Left lung (tissue), 10 donors: ENCODE data around the gene ZNF19. TPM values are rescaled to one million over a fixed set of nuclear protein-coding genes. Genes with fewer than 3 reads are reported as not detected.

Experiments
- ATAC-seq: fragments of 200-7000 bp; cut with Tn5 transposase; one replicate; pipeline ENCODE4 v1.9.1; 2020; ENCODE audit warnings: moderate library complexity
- DNase-seq, 4 donors: peaks; one replicate each; pipeline ENCODE4 v3.0.0-alpha.2; 2013 to 2020
- H3K27ac ChIP-seq, 2 donors: fragments of 200-600 bp; sonication (generic) in 1 of 2; one replicate each; pipeline versions ENCODE4 v1.5.0 to v1.8.0; 2020 to 2021
- H3K27me3 ChIP-seq, 2 donors: fragments of 200-600 bp; sonication (generic) in 1 of 2; one replicate each; pipeline versions ENCODE4 v1.5.0 to v1.8.0; 2020 to 2021
- H3K36me3 ChIP-seq, 2 donors: fragments of 200-600 bp; sonication (generic) in 1 of 2; one replicate each; pipeline versions ENCODE4 v1.5.0 to v1.8.0; 2020 to 2021
- H3K4me1 ChIP-seq, 2 donors: fragments of 200-600 bp; one replicate each; pipeline ENCODE4 v1.8.0; 2021
- H3K4me3 ChIP-seq, 2 donors: fragments of 200-600 bp; sonication (generic) in 1 of 2; one replicate each; pipeline versions ENCODE4 v1.5.0 to v1.8.0; 2020 to 2021; ENCODE audit warnings: mild to moderate bottlenecking in 1 of 2
- H3K9me3 ChIP-seq, 2 donors: fragments of 200-600 bp; sonication (generic) in 1 of 2; one replicate each; pipeline versions ENCODE4 v1.5.0 to v1.8.0; 2020 to 2021
- intact Hi-C, 2 donors: fragments of 100-400 bp; cut with DNase I; formaldehyde crosslinking; loops; one replicate each; pipeline versions ENCODE4 v1.11.2 to v1.14.2; 2022
- polyA plus RNA-seq, 6 donors: library from polyadenylated mRNA; unstranded; fragments of 120-200 nt; gene quantifications; one replicate each; pipeline ENCODE4 v1.2.1, GENCODE V29; 2013; ENCODE audit not compliant: insufficient read length in 6 of 6
- total RNA-seq, 2 donors: library from RNA; stranded (reverse); fragmentation: NEBNext Ultra II Directional; extraction: Animal tissue kit (Norgen Biotek cat#: 25700); gene quantifications; one replicate each; pipeline ENCODE4 v1.2.1, GENCODE V29; 2021
- TF ChIP-seq, protein P1 (sequence below), 2 donors: fragments of 200-600 bp; sonication (generic) in 1 of 2; IDR thresholded peaks; one replicate each; pipeline versions ENCODE4 v1.5.0 to v1.8.0; 2021; ENCODE audit warnings: antibody characterized with exemption in 2 of 2
- donor health status: DM: no; HTN: yes; CAD: no.
- donor health status: DM: no; HTN: no; CAD: no.

Gene ZNF19
- total and polyA plus RNA-seq, 8 donors, result 6.9 to 13.9 (median 10.9) TPM

GRCh38 chr16:71449020-71449419 is 40.1 kb downstream of the ZNF19 start:
- TF ChIP-seq, protein P1, sequence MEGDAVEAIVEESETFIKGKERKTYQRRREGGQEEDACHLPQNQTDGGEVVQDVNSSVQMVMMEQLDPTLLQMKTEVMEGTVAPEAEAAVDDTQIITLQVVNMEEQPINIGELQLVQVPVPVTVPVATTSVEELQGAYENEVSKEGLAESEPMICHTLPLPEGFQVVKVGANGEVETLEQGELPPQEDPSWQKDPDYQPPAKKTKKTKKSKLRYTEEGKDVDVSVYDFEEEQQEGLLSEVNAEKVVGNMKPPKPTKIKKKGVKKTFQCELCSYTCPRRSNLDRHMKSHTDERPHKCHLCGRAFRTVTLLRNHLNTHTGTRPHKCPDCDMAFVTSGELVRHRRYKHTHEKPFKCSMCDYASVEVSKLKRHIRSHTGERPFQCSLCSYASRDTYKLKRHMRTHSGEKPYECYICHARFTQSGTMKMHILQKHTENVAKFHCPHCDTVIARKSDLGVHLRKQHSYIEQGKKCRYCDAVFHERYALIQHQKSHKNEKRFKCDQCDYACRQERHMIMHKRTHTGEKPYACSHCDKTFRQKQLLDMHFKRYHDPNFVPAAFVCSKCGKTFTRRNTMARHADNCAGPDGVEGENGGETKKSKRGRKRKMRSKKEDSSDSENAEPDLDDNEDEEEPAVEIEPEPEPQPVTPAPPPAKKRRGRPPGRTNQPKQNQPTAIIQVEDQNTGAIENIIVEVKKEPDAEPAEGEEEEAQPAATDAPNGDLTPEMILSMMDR (IDR thresholded peaks at IDR 0.05), result no peak
- peaks cover 0 to 63% of the 10 kb centered on the region in 2 donors for H3K36me3 ChIP-seq
- no peak overlapping the region for H3K27ac ChIP-seq
- intact Hi-C loops, result no loop called here
- H3K9me3 ChIP-seq, result peaks cover 4 to 99% of the 10 kb centered on the region in 2 donors
- no peak overlapping the region for H3K4me3 ChIP-seq
- no peaks in the 10 kb centered on the region for H3K27me3 ChIP-seq
- DNase-seq (no peak), ATAC-seq (no peak)
- no peaks in the 10 kb centered on the region for H3K4me1 ChIP-seq

DNA sequence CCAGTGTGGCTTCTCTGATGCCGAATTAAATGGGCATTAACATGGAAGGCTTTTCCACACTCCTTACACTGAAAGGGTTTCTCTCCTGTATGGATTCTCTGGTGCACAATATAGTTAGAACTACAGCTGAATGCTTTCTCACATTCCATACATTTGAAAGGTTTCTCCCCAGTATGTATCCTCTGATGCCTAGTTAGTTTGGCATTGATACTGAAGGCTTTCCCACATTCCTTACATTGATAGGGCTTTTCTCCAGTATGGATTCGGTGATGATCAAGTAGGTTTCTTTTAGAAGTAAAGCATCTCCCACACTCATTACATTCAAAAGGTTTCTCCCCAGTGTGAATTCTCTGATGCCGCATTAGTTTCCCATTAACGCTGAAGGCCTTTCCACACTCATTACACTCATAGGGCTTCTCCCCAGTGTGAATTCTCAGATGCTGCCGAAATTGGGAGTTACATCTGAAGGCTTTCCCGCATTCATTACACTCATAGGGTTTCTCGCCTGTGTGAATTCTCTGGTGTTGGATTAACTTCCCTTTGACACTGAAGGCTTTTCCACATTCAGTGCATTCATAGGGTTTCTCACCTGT is 40.8 kb downstream of the ZNF19 start:
- intact Hi-C loops, result no loop called here
- Histone ChIP-seq H3K4me3 (no peak overlapping the region), H3K36me3 (peaks cover 0 to 56% of the 10 kb centered on the region in 2 donors), H3K4me1 (no peaks in the 10 kb centered on the region), H3K27ac (no peak overlapping the region), H3K9me3 (peaks cover 4 to 97% of the 10 kb centered on the region in 2 donors), H3K27me3 (no peaks in the 10 kb centered on the region)
- ATAC-seq (no peak), DNase-seq (no peak)
- TF ChIP-seq, protein P1 (IDR thresholded peaks at IDR 0.05), result no peak

- Histone ChIP-seq H3K9me3 (peaks cover 0 to 62% of the 10 kb centered on the region in 2 donors), H3K36me3 (peaks cover 0 to 10% of the 10 kb centered on the region in 2 donors), H3K27ac (no peak overlapping the region), H3K4me3 (no peak overlapping the region), H3K4me1 (no peaks in the 10 kb centered on the region), H3K27me3 (peaks cover 0 to 36% of the 10 kb centered on the region in 2 donors)
- intact Hi-C loops, result no loop called here
- ATAC-seq (no peak), DNase-seq (no peak)
- TF ChIP-seq, protein P1 (IDR thresholded peaks at IDR 0.05), result no peak
These were observed 45.4 kb downstream of the ZNF19 start for GRCh38 chr16:71443714-71444113.

DNA sequence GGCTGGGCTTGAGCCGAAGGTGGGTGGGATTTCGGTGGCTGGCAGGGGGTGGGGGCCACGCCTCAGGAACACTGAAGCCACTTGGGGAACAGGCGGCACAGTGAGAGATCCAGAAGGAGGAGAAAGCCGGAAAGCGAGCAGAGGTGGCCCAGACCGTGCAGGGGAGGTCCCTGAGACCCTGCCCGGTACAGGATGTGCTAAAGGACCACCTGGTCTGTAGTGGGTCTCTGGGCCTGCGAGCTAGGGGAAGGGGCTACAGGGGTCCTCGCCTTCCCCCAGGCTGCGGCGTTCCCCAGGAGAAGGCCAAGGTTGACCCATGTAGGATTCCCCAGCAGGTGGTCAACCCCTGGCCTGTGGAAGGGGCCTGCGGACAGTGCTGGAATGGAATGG is 47.1 kb downstream of the ZNF19 start, which contains the start of gene TLE7:
TSS of gene TLE7 (minus strand) at position 4 of the 390 bp plus-strand sequence. CDS start 8,730 bp downstream, outside the sequence.
- TF ChIP-seq, protein P1 (IDR thresholded peaks at IDR 0.05), result no peak
- ATAC-seq, result no peak
- Histone ChIP-seq H3K27me3 (peaks cover 0 to 46% of the 10 kb centered on the region in 2 donors), H3K4me1 (no peaks in the 10 kb centered on the region), H3K27ac (no peak within 1 kb of the TSS), H3K36me3 (no peaks in the 10 kb centered on the region), H3K9me3 (peaks cover 0 to 45% of the 10 kb centered on the region in 2 donors), H3K4me3 (no peak within 1 kb of the TSS)
- intact Hi-C loops, result no loop called here
- DNase-seq, result no peak

DNA sequence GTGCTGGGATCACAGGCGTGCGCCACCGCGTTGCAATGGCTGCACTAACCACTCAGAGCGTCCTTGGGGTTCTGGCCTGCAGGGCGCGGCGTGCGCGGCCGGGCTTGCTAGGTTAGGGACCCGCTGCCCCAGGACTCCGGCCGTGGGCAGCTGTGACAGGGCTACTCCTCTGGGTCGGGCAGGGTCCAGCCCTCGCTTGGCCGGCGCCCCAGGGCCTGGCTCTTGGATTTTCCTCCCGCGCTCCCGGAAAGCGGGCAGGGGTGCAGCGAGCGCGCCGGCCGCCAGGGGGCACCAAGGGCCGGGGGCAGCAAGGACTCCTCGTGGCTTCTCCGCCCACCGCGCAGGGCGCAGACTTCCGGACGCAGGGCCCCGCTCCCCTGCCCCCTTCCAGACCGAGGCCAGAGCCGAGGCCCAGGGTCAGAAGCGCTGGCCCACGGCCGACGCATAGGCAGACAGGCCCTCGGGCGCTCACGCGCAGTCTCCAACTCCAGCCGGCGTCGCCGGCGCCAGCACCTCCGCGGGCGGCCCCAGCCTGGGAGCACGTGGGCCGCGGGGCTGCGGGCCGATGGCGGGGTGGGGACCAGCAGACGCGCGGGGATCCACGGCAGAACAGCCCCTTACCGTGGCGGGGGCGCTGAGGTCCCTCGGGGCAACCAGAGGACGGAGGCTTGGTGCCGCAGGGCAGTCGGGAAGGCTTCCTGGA is 47.6 kb downstream of the ZNF19 start:
- peaks cover 0 to 50% of the 10 kb centered on the region in 2 donors for H3K27me3 ChIP-seq
- intact Hi-C loops, result no loop called here
- no peaks in the 10 kb centered on the region for H3K4me1 ChIP-seq
- H3K9me3 ChIP-seq, result peaks cover 0 to 40% of the 10 kb centered on the region in 2 donors
- TF ChIP-seq, protein P1 (IDR thresholded peaks at IDR 0.05), result peak; percentile 12 to 51
- H3K27ac ChIP-seq, result no peak overlapping the region
- H3K36me3 ChIP-seq, result no peaks in the 10 kb centered on the region
- no peak overlapping the region for H3K4me3 ChIP-seq
- DNase-seq, result peak in 1 of 4 donors; percentile 83
- ATAC-seq, result peak; percentile 50
